ENCODE measurements around the gene TRIM52. TPM values are rescaled to one million over a fixed set of nuclear protein-coding genes. Genes with fewer than 3 reads are reported as not detected.

The TRIM52 gene
- total RNA-seq, 2 experiments from 2014 or later, result 10.4 TPM

GRCh38 chr5:181205761-181206649, 54.9 kb downstream of the TRIM52 start:
- POLR2A ChIA-PET, result interaction anchor here (1.0 to 2.7 kb wide), 6 partner anchors 15 to 38 kb away, joined by 3 to 26 read pairs (median 6); partner anchors contain the start of genes RACK1 and TRIM41
- CTCF ChIA-PET, result interaction anchor here (0.6 to 7.2 kb wide), 6 partner anchors 12 to 913 kb away, joined by 3 to 94 read pairs (median 9); partner anchors contain the start of genes RACK1 and TRIM41

Other genes starting within 250 kb of the TRIM52 start
- gene BTNL9, start 220.9 kb downstream of the TRIM52 start, total RNA-seq, result not detected
- gene OR2V1, start 130.0 kb downstream of the TRIM52 start, total RNA-seq, result not detected
- not detected for gene OR2V2, start 113.6 kb downstream of the TRIM52 start, total RNA-seq
- gene TRIM7, start 55.9 kb downstream of the TRIM52 start, total RNA-seq, result 1 to 10 TPM; 1.9 TPM
- 10 to 100 TPM; 36.5 to 38.6 TPM for gene TRIM41, start 37.9 kb downstream of the TRIM52 start, total RNA-seq
- 1,000 to 10,000 TPM; 2,374 to 2,418 TPM for gene RACK1, start 17.2 kb downstream of the TRIM52 start, total RNA-seq
- not detected for gene OR4F3, start 106.1 kb upstream of the TRIM52 start, total RNA-seq

Measured in activated CD8-positive, alpha-beta memory T cell treated with anti-CD3 and anti-CD28 coated beads for 36 hours (primary cell).